GM18907 (cell line): ENCODE data around the gene GBX2.

Experiments
- ATAC-seq: cut with Tn5 transposase; IDR thresholded peaks from one replicate; pipeline ENCODE4 v1.9.1; 2021; ENCODE audit warnings: mild to moderate bottlenecking, moderate library complexity; ENCODE audit not compliant: unreplicated experiment

The GBX2 gene

DNA sequence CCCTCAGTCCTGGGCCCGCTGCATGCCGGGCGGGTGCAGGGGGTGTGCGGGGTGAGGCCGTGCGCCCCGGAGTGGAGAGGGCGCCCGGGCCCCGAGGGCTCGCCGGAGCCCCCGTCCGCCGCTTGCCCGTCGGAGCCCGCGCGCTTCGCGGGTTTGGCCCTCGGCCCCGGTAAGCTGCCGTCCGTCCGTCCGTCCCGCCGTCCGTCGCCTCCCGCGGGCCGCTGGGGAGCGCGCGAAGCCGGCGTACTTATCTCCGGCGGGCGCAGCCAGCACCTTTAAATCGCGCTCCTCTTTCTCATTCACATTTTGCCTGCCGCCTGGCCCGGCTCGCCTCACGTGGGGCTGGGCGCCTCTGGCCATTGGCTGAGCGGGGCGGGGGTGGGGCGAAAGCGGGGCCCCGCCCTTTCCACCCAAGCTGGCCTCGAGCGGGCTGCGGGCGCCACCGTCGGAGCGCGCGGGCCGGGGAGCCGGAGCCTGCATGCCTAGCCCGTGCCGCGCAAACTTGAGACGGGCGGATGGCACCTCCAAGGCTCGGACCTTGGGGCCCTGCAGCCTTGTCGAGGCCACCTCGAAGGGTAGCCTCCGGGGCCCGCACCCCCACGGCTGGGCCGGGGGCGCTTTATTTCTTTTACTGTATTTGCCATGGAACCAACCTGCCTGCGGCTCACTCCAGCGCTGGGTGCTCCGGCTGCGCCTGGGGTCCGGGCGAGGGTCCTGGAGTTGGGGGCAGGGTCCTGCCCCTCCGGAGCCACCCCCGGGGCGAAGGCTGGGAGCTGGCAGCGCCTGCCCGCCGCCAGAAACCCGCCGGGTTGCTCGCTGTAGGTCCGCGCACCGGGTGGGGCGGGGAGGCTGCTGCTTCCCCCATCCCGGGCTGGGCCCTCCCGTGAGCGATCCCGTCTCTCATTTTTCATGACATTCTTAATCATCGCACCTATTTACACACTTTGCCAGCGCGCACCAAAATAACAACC lies at the start of gene GBX2:
GBX2 (minus strand) TSS at position 277 of the 971 bp plus-strand sequence. CDS start 415 bp downstream, outside the sequence.
- no peak for ATAC-seq

DNA sequence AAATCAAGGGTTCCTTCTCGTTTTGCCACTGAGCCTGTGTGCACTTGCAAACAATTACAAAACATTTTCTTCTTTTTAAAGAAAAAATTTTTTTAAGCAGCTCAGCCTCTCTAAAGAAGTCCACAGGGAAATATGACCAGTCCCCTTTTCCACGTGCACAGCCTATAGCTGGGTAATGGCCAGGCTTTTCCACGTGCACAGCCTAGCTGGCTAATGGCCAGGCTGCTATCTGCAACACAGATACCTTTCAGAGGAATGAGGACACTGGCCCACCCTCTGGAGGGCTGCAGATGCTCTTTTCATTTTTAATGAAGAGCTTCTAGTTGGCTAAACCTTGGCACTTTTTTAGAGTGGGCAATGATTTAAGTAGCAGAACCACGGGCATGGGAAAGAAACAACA lies 49.7 kb upstream of the GBX2 start:
- ATAC-seq: no peak

DNA sequence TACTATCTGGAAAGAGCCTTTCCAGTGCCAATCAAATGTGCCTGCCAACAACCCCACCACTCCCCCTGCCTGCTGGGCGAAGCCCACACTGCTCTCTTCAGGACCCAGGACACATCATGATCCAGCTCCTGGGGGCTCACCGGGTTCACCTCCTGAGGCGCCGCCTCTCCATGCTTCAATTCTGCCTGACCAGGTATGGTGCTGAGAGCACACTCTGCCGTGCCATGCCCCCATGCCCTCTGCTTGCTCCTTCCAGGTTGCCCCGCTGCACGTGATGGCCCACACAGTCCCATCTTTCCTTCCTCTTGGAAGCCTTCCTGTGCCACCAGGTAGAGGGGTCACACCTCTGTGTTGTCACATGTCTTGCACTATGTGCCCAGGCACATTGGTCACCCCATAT lies 48.5 kb upstream of the GBX2 start:
- no peak for ATAC-seq

DNA sequence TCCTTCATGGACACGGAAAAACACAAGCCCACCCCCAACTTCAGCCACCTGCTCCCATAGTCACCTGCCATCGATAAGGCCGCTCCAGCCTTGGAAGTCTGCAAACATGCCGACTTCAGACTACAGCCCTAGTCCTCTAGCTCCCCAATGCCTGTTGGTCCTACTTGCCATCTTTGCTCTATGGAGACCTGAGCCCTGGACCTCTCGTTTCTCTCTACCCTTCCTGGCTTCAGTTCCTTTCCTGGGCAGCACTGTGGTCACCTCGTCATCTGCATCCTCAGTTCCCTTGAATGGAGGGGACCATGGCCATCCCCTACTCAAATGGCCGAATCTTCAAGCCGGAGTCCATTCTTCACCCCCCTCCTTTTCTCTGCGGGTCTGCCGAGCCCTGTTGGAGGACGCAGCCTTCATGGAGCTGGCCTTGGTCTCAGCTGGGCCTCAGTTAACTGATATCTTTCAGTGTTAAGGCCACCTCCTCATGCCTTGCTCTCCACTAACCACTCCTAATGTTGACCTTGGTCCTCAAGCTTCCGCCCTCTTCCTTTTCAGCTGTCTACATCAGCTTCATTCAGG lies 47.7 kb upstream of the GBX2 start:
- no peak for ATAC-seq

DNA sequence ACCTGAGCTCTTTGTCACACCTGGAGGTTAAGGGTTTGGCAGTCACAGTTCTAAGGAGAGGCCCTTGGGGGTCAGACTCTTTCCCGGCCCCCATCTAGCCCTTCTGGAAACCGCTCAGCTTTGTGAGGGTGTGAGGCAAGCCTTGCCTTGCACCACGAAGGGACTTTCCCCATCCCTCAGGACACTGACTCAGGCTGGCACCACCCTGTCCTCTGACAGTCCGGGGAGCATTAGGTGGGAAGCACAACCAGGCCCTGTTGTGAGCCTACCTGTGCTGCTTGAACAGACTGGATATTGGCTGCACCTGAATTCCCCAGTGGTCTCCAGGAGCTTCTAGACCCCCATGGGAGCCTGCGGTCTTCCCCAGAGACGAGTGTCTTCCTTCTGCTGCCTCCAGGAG lies 47.0 kb upstream of the GBX2 start:
- no peak for ATAC-seq

DNA sequence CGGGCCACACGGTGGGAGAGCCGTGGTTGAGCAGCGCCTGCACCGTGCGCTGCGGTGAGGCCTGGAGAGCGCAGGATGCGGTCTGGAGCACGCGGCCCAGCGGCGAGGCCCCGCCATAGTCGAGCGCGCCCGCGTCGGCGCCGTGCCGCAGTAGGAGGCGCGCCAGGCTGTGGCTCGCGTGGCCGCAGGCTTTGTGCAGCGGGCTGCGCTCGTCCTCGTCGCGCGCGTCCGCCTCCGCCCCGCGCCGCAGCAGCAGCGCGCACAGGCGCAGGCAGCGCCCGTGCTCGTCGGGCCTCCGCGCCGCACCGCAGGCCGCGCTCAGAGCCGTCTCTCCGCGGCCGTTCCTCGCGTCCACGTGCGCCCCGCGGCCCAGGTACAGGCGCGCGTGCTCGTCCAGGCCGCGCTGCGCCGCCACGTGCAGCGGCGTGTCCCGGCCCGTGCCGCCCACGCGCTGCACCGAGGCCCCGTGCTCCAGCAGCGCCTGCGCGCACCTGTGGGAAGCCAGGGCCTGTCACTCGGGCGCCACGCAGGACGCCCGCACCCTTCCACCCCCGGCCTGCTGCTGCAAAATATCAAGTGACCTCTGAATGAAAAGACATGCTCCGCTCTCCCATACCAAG lies 46.3 kb upstream of the GBX2 start:
- ATAC-seq: no peak

DNA sequence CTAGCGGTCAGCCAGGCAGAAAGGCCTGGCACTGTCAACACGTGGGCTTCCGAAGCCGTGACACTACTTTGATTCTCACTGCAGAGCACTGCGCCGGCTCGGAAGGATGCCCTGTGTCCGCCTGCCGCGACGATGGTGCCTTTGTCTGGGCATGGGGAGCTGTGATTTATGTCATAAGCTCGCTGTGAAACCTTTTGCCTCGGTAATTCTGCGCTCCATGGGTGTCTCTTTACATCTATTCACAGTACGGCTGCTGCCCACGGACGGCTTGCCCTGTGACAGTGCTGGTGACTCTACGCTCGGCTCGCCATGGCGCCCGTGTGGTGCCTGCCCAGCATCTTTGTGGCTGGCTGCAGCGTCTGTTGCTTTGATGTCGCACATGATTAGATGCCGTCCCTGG lies 43.1 kb upstream of the GBX2 start:
- no peak for ATAC-seq

DNA sequence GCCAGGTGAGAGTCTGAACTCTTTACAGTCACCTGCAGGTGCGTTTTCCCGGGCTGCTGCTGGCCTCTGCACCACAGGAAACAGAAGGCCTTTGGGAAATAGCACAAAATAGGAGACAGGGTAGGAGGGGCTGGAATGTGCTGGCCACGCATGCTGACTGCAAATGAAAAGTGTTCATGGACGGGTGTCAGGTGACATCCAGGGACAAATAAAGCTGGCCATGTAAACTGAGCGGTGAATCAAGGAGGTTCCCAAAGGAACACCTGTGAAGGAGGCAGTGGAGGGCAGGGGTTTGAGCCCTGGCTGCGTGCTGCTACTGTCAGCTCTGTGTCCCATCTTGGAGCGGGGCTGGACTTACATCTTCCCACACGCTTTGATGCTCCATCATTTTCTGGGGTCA lies 42.4 kb upstream of the GBX2 start:
- no peak for ATAC-seq

DNA sequence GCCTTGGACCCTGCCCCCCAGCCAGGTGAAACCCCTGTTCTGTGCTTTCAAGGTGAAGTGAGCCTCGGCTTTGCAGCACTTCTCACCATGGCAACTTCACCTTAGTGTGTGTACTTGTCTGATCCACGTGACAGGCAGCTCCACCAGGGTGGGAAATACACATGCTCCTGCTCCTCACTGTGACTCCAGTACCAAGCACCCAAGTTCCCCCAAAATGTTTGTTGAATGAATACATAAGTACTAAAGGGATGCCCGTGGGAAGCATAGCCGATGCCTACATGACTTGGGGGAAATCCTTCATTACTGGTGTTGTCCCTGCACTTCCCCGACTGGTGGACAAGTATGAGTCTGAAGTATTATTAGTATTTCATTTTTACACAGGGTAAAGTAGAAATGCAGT lies 41.8 kb upstream of the GBX2 start:
- no peak for ATAC-seq

DNA sequence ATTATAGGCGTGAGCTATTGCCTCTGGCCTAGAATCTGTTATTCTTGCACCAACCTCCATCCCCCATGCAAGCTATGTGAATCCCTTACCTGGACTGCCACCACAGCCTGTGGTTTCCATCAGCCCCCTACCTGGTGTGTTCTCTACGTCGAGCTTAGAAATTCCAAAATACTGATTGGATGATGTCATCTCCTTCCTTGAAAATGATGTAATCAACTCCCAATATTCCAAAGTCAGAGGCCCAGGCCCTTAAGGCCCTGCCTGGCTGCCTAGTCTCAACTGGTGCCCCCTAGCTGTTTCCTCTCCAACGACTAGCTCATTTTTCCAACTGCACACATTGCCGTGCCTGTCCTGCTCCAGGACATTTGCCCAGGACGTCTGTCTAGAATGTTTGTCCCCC lies 41.3 kb upstream of the GBX2 start:
- no peak for ATAC-seq

DNA sequence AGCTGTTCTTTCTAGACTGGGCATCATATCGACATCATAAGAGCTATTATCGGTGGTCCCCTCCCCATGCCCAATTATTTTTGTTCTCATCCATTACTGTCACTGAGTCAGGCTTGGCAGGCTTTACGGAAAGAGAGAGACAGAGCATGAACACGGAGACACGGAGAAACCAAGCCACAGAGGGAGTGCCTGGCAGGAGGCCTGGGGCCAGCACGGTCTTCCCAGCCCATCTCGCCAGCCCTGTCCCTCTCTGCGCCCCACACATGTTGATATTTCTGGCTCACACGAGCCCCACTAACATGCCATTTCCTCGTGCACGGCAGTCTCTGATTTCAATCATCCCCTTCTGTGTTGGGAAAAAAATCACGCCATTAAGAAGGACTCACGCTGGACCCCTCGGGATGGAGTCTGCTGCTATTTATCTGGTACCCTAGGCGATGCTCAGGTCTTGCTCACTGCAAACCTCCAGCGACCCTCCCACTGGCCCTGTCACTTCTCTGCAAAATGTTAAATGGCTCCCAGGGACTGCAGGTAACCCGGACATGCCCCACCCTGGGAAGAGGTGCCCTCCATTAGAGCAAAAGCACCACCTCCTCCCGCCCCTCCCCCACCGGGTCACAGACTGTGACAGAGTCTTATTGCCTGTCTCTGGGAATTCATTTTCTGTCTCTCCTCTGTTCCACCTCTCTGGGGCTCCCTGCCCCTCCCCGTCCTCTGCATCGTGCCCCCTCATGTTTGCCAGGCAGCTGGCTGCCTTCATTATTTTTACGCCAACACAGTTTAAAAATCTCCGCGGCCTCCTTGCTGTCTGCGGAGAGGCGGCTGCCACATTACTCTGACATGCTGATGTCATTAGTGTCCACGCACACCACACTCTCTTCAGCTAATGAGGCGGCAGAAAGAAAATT lies 40.1 kb upstream of the GBX2 start:
- ATAC-seq: no peak

DNA sequence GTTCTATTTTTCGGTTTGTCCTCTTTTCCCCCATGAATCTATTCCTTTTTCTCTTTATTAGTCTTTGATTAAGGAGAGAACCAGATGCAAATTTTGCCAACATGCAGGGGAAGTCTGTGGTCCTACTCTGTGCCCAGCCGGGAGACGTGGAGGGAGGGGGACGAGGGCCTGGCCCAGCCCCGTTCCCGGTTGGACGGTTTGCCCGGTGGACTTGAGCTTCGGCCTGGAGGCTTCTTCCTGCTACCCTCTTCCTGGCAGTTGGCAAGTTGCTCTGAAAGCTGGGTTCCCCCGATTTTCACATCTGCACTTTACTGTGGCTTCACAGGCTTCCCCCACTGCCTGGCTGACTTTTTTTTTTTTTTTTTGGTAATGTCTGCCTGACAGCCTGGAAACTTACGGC lies 39.3 kb upstream of the GBX2 start:
- ATAC-seq: no peak

DNA sequence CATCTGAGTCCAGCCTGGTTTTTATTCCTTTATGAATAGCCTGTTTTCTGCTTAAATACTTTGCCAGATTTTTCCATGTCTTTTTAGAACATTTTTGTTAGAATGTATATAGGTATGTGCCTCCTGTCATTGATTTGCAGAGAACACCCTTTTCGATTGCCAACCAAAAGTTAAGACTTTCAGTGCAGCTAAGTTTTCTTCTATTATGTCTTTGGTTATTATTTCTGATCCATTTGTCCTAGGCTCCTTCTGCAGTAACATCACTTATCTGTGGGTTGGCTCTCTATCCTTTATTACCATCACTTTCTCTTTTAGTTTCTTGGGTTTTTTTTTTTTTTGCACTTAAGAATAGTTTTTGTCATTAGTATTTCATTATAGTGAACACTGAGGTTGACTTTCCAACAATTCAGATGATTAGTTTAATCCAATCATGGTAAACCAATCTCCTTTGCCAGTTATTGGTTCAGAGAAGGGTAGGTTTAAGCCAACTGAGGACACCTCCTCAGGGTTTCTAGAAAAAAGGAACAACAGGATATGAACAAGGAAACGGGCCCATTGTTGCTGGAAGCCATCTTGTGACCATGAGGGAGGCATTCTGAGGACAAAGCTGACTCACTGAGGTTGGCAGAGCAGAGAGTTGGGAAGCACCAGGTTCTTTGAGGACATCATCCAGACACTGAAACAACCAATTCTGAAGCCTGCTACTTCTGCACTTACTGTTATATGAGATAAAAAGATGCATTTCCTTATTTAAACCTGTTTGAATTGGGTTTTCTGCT lies 37.9 kb upstream of the GBX2 start:
- no peak for ATAC-seq

DNA sequence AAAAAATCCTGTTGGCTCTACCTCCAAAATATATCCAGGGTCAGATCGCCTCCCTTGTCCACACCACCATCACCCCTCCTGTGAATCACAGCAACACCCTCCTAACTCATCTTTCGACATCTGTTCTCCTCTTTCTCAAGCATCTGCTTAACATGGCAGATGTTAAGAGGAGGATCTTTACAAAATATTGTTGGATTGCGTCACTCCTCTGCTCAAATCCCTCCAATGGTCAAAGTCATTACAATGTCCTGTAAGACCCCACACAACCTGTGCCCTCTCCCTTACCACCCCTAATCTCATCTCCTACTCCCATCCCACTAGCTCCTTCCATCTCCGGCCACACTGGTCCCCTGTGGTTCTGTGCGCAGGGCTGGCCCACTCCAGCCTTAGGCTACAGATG lies 36.8 kb upstream of the GBX2 start:
- no peak for ATAC-seq

DNA sequence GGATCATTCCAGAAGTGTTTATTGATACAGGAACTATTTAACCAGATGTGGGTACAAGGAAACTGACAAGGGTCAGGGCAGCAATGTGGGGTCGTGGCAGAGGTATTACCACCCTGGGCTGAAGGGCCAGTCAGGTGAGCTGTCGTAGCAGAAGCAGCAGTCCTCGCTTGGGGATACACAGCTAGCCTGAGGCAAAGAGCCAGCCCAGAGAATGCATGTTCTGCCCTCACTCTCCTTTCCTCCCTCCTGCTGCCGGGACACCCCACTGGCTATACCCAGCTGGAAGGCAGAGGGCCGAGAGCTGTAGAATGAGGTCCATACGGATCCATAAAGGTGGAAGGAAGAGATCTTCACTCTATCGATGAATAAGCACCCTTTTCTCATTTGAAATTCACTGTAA lies 32.2 kb upstream of the GBX2 start:
- no peak for ATAC-seq

DNA sequence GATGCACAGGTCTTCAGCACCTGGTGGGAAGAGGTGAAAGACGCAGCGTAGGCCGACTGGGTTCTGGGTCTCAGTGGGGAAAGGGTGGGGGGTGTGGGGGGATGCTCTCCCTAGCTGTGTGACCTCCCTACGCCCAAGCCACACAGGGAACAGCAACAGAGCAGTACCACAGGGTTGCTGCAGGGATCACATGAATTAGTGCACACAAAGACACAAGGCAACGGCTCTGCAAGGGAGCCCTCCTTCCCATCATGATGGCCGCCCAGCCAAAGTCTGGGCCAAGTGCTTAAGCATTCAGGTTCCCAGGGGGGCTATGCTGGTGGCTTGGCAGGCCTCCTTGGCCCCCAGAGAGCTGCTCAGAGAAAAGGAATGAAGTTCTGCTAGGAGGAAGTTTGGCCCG lies 28.2 kb upstream of the GBX2 start:
- no peak for ATAC-seq

DNA sequence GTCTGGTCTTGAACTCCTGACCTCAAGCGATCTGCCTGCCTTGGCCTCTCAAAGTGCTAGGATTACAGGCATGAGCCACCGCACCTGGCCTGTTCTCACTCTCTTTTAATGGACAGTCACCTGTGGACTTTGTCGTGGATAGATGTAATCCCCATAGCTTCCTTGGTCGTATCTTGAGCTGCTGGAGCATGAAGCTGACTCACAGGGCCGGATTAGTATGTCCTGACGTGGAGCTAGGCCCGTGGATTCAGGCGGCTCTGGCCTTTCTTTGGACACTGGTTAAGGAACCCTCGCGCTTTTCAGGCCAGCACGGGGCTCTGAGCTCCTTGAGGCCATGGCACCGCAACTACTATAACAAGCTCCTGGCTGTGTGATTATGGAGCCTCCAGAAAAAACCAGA lies 27.5 kb upstream of the GBX2 start:
- ATAC-seq: no peak

DNA sequence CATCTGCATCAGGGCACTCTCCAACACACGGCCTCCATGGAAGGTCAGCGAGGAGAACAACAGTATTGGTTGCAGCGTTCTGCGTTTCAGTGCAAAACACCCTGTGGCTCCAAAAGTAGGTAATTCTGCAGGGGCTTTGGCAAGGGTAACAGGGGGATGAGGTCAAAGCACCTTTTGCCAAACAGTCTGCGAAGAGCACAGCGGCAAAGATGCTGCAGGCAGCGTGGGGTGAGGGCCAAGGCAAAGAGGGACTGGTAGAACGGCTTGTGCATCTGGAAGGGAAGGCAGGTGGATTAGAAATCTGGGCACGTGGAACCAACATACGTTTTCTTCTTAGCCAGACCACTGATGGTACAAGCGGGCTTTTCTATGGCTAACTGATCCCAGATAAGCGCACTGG lies 26.6 kb upstream of the GBX2 start:
- no peak for ATAC-seq

DNA sequence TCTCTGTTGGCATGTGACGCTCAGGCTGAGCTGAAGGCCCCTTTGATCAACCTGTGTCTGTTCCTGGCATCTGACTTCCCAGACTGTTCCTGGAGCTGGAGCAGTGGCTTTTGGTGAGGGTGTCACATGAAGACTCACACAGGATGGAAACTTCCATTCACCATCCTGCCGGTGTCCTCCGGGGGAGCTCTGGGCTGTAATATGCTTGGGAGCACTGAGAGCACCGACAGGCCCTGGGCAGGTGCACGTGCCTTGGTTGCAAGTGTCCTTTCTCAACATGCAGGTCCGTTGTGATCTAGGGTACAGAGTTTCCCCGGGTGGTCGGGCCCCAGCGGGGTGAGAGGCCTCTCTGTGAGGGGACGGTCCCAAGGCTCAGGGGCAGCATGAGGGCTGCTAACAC lies 24.8 kb upstream of the GBX2 start:
- ATAC-seq: no peak

DNA sequence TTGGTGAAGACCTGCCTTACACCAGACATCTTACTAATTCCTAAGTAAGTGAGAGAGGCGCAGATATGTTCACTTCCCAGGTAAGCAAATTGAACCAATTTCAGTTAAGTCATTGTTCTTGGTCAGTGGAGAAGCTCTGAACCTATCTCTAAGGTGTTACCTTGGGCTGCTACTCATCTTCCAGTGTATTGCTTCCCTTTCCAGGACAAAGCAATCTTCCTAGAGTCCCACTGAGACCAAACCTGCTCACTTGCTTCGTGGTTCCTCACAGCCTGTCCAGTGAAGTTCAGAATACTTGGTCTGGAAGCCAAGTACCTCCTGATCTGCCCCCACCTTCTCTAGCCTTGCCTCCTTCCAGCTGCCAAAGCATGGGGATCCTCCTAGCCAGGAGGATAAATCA lies 22.5 kb upstream of the GBX2 start:
- no peak for ATAC-seq
